HG03521 (cell line): Measurements from ENCODE around the gene SRRD.

Source experiments
- ATAC-seq: cut with Tn5 transposase; IDR thresholded peaks from one replicate; pipeline ENCODE4 v1.9.1; 2021; ENCODE audit warnings: mild to moderate bottlenecking, moderate library complexity; ENCODE audit not compliant: unreplicated experiment

SRRD gene

DNA sequence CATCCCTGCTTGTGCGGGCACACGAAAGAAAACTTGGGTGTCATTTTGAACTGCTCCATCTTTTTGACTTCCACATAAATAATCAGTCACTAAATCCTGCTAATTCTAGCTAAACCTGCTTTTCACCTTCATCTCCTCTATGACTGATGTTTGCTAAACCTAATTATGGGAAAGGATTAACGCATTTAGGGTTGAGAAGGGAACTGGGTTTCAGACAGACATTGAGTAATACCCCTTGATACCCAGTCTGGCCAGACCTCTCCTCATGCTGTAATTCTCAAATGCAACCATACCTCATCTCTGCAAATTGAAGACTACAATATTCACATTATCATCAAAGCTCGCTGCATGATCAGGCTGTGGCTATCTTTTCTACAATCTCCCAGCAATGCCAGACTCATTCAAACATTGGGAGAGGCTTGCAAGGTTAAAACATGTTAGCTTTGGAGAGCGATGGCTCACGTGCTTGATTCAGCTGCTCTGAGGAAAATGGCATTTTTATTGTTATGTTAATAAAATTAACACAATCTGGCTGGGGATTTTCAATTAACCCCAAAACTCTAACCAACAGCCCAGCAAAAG lies 2.5 kb upstream of the SRRD start:
- no peak for ATAC-seq

DNA sequence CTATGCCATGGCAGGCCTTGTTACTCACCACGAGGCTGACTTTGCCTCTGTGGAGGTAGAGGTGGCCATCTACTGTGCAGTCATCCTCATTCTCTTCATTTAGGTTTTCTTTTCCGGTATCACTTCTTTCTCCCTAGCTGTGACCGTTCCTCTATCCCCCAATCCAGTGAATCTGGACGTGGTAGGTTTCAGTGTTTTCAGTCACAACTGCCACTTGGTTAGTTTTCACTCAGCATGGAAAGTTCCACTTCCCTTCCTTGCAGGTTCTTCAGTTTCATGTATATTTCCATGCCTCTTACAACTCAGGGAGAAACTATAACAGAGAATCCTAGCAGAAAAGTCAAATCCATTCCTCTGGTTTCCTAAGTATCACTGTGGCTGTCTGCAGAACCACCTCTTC lies 2.0 kb upstream of the SRRD start:
- no peak for ATAC-seq

DNA sequence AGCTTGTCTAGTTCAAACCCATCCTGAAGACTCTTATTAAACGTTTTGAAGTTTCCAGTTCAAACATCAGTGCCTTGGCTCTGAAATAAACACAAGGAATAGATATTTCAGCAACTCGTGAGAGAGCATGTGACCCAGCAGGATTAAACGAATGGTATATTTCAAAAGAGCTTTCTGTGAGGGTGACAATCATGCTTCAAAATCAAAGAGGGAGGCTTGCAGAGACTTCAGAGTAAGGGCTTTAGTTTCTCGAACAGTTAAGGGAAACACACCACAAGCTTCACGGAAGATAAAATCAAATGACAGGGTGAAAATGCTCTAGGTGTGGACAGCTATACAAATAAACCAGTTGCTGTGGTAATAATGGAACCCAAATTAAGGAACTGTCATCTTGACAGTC lies 1.5 kb upstream of the SRRD start:
- no peak for ATAC-seq

DNA sequence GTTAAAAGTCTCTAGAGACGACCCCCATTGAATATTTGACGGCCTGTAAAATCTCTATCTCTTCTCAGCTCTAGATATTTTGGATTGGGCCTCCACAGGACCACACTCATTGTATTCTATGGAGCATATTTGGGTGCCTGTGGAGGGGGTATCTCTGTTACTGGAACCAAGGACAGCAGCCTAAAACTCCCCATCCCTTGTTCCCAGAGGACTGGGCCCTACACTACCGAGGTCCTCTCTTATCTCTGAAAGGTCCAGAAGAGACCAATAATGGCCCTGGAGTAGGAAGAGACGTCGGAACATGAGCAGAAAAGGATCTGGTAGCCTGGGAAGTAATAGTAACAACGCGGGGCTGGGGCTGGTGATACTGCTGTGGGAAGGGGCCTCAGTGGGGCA lies 636 bp upstream of the SRRD start:
- ATAC-seq, result peak; percentile 3

DNA sequence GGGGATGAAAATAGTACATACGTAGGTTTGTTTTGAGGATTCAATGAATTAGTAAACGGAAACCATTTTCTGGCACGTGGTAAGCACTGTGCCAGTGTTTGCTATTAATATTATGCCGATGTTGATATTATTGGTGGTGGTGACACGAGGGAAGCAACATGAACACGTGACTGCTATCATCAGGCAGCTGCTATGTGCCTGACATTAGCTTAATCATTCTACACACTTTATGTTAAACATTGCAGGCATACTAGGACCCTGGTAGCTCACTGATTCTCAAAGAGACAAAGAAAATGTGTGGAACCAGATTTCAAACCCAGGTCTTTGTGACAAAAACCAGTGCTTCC lies 656 bp downstream of the SRRD start:
- no peak for ATAC-seq

DNA sequence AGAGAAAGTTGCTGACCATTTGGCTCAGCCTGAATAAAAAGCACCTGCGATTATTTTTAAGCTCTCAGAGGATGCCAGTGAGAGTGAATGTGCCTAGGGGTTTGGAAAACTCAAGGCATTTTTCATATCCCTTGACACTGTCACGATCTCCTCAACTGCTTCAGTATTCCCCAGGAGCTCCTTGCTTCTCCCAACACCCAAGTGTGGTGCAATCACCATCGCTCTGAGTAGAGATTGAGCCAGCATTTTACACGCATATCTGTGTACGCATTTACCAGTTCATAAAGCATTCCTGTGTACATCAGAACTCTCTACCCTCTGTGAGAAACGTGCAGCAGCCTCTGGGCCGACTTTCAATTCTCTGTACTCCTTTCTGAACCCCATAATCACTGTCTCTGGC lies 1.3 kb downstream of the SRRD start:
- no peak for ATAC-seq

DNA sequence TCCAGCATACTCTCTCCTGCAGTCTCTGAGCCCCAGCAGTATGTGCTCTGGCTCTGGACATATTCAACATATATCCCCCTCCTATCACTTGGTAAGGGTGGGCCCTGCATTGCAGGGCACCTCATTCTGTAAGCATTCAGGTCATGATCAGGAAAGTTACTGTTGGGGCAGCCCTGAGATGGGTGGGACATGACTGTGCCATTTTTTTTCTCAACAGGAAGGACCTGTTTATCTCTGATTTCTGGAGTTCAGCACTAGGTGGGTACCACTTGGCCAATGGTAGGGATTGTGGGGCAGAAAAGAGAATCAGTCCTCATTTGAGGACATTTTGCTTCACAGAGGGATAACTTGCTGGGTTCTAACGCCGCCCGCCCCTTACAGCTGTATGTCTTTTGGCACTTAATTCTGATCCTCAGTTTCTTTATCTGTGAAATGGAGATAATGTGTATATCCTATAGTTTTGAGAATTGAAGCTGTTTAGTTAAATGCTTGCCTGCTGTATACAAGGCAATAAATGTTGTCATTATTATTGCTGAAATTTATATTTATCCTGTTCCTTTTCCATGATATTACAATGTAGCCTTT lies 2.2 kb downstream of the SRRD start:
- no peak for ATAC-seq

DNA sequence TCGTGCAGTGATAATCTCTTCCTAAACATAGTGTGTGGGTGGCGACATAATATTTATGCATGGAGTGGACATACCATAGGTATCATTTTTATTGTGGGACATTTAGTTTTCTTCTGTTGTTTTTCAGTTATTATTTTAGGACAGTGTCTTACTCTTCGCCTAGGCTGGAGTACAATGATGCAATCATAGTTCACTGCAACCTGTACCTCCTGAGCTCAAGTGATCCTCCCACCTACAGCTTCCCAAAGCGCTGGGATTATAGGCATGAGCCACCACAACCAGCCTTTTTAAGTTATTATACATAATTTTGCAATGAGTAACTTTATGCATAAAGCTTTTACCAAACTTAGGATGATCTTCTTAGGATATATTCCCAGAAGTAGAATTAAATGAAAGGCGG lies 2.7 kb downstream of the SRRD start:
- ATAC-seq, result no peak

DNA sequence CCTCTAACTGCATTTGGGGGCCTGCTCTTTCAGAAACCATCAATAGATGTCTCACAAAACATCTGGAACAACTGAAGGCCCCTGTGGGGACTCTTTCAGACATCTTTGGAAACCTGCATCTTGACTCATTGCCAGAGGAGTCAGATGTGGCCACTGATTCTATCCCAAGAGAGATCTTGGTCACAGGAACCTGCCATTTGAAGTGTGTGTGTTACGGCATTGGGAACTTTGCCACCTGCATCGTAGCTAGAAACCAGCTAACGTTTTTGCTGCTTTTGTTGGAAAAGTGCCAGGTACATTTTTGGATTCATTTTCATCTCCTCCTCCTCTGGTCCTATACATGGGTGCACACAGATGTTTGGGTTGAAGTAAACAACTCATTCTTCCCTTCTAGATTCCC lies 4.3 kb downstream of the SRRD start:
- ATAC-seq, result no peak

DNA sequence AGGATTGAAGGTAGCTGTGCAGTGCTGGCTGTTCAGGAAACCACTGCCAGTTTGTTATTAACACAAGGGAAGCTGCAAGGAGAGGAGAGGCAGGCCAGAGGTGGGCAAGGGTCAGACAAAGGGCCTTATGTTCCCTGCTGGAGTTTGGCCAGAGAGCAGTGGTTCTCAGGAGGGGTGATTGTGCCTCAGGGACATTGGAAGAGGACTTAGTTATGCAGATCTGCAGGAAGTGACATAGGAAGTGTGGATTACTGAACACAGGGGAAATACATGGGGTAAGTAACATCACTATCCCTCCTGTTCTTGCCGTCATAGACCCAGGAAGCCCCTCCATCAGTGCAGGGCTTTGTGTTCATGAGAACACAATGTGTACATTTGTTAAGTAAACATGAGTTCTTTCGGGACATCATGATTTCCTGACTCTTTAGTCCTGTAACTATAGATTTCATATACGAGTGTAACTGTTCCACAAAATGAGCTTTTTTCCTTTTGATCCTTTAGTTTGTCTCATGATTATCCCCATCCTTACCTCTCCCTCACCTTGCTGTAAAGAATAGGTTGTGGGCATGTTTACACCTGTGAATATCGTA lies 5.9 kb downstream of the SRRD start:
- ATAC-seq, result no peak

DNA sequence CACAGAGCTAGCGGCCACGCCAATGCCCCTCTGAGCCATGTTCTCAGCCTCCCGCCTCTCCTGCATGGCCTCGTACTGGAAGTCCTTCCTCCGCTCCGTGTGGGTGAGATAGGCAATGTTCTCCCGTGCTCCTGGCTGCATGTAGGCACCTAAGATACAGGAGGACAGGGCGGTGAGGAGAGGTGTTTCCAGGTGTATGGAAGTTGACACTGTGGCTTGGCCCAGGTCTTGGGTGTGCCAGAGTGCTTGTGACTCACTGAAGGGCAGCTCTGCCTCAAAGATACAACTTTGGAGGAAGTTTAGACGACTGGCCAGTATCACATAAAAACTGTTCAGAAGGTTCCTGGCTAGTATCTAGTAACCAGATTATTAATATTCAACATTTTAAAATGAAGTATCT lies 8.5 kb downstream of the SRRD start:
- ATAC-seq, result no peak

DNA sequence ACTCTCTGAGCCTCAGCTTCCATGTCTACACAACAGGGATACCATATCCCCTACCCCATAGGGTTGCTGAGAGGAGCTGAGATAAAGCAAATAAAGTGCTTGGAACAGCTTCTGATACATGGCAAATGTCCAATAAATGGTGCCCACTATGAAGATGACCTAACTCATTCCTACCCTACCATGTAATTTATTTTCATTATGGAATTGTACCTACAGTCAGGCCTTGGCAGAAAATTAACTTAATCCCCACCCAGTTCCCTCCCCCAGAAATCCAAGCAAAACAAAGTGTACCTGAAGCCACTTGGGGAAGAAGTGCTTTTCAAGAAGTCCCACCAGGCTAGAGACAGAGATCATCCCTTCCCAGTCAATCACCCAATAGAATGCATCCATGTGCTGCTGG lies 10.8 kb downstream of the SRRD start:
- no peak for ATAC-seq

DNA sequence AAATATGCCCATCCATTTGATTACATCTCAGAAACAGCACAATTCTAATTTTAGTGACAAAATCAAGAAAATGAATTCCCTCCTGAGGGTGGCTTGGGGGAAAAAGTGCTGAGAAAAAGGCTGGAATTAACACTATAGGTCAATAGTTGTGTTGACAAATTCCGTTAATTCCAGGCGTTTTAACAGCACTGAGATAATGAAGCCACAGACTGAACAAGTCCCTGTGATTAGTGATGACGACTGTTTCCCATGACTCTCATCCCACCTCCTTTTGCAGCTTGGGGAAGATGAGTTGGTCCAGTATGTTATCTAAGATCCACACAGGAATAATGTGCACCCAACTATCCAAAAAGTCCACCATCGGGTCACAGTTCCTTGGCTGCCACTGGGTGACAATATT lies 12.8 kb downstream of the SRRD start:
- no peak for ATAC-seq

DNA sequence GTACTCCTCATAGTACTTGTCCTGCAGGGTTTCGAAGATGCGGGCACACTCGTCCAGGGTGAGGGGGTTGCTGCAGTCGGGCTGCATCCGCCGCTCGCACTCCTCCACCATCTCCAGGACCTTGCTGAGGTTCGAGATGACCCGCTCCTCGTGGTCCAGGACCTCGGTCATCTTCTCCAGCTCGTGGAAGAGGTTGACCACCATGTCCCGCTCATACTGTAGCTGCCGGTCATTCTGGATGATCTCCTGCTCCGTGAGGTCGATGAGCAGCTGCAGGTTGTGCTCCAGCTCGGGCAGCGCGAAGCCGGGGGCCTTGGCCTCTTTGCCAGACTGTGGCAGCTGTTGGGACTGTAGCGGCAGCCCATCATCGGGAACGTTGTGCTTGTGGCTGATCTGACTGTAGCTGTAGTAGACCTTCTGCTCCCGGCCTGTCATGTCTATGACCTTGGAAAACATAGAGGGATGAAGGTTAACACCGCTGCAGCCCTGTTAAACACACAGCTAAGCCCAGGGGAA lies 15.6 kb downstream of the SRRD start:
- ATAC-seq, result no peak

DNA sequence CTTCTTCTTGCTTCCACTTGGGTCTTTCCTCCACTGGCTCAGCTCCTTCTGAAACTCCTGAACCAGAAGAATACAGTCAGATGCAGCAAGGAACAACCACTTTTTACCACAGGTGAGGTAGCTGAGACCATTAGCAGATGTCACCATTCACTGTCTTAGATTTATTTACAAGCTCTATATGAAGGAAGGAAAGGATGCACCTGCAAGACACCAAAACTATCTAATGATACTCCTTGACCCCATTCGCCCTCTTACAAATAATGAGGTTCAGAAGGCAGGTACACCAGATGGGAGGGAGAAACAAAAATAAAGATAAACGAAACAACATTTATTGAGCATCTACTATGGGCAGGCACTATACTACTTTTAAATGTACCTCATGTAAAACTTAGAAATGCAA lies 18.3 kb downstream of the SRRD start:
- no peak for ATAC-seq

DNA sequence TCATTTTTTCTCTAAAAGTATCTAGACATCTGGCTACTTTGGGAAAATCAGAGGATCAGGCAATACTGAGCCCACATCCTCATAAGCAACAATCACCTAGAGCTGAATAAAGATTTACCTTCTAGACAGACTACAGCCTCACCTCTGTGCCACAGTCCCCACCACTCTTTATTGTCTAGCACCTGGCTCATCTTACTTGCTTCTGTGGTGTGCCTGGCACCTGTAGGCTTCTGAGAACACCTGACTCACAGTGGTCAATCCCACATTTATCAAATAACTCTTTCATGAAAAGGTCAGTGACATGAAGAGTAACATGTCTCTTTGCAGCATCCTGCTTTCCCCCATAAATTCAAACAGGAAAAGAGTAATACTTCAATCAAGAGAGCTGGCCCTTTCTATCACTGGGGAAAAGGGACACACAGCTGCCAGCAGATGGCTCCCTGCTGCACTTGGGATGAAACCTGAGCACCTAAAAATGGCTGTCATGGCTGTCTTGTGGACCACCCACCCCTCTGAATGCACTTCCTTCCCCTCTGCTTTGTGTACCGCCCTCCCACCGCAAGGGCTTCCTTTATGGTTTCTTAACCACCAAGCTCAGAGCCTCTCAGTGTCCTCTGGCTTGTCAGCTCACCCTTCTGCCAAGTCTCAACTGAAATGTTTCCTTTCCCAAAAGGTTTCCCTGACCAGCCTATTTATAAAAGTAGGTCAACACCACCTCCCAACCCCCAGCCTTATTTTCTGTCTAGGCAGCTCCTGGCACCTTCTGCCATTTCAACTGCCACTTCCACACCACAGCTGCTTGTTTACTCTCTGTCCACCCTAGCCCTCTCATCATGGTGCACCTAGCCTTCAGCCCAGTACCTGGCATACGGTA lies 19.2 kb downstream of the SRRD start:
- ATAC-seq, result no peak

DNA sequence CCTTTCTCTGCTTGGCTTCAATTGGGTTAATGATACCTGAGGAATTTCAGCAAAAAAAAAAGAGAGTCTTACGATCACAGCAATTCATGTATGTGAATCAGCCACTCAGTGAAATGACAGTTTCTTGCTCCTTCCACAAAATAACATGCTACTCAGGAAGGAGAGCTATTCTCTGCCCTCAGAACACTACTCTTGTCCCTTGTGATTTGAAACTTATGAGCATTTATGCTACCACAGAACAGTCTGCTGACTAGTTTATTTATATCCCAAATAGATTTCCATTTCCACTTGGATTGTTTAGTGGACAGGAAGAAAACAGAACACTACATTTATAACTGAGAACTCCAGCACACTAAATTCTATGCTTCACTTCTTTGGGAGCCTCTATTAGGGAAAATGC lies 20.1 kb downstream of the SRRD start:
- no peak for ATAC-seq

DNA sequence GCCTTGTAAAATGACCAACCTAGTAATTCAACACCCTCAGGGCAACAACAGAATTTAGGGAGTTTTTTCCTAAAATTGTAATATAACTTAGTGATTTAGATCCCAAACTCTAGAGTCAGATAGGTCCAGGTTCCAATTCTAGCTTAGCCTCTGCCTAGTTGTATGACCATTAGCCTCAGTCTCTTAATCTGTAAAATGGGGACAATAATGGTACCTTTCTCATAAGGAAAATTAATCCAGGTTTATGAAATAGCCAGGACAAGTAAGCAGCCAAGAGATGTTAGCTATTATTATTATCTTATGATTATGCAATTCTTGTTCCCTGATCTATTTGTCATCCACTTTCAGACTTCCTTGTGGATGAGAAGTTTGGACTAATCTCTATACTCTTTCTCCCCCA lies 24.5 kb downstream of the SRRD start:
- no peak for ATAC-seq

DNA sequence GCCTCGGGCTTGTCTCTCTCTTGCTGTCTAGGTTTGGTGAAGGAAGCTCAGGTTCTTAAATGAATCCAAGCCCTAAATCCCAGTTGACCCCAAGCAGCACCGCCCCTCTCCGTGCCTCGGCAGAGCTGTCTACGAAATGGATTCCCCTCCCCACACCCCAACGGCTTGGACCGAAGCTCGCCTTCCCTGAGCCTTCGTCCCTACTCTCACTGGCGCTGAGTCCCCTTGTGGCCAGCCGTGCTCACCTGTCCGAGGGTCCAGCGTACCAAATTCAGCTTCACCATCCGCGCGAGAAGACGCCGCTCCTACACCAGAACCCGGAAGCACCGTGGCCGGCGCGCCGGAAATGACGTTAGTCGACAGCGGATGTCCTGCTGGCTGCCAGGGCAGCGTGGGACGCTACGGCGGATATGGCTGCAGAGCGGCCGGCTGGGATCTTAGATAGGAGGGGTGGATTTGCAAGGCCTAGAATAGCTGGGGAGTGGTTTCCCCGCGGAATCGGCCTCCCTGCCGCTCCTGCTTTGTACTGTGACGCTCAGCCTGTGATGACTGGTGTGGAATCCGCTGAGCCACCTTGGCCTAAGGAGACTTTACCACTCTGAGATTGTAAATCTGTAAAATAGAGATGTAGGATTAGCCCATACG lies 28.6 kb downstream of the SRRD start, which contains the start of gene TFIP11:
Gene TFIP11 (minus strand): TSS at position 325 of the 645 bp plus-strand sequence. CDS start 2,201 bp downstream, outside the sequence.
- peak; percentile 93 for ATAC-seq

DNA sequence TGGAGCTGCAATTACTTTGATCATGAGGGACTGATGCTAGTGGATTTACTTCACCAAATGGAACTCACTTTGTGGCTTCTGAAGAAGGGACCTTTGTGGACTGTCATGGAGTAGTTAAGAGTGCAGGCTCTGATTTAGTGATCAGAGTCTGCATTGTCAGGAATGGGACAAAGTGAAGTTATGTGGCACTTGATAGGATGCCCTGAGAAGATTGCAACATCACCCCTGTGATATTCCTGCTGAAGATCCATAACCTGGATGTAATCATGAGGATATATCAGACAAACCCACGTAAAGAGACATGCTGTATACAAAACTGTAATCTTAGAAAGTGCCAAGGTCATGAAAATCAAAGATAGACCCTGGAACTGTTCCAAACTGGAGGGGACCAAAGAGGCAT lies 30.2 kb downstream of the SRRD start:
- no peak for ATAC-seq

DNA sequence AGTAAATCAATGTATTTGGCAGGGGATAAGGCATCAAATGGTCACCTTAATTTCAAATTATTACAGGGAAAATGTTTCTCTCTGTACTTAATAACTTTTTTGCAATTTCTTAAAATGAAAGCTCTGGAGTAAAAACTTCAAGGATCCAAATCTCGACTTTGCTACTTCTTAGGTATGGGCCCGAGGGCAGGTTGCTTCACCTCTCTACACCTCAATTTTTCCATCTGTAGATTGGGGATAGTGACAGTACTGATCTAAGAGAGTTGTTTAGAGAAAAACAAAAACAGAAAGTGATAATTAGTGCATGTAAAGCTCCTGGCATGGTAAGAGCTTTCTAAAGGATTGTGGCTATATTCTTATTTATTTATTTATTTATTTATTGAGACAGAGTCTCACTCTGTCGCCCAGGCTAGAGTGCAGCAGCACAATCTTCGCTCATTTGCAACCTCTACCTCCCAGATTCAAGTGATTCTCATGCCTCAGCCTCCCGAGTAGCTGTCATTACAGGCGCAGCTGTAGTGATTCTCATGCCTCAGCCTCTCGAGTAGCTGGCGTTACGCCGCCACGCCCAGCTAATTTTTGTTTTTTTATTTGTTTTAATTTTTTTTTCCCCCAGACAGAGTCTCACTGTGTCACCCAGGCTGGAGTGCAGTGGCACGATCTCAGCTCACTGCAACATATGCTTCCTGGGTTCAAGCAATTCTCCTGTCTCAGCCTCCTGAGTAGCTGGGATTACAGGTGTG lies 30.9 kb downstream of the SRRD start:
- ATAC-seq, result no peak
